Coronary artery (tissue), 2 donors: ENCODE results near the gene PLAAT1.

Experiments
- DNase-seq: peaks from one replicate; pipeline ENCODE4 v3.0.0-alpha.2; 2017; ENCODE audit warnings: low spot score
- H3K27ac ChIP-seq, 2 donors: fragments of 200-600 bp; sonication (generic); one replicate each; pipeline ENCODE4 v1.5.1; 2016 to 2019
- H3K4me3 ChIP-seq: fragments of 200-600 bp; sonication (generic); 2 replicates; pipeline ENCODE4 v1.5.1; 2016; ENCODE audit warnings: mild to moderate bottlenecking, moderate library complexity
- TF ChIP-seq, protein P1 (sequence below): fragments of 200-600 bp; sonication (generic); IDR thresholded peaks from one replicate; pipeline ENCODE4 v1.5.1; 2019; ENCODE audit warnings: antibody characterized with exemption

The PLAAT1 gene

DNA sequence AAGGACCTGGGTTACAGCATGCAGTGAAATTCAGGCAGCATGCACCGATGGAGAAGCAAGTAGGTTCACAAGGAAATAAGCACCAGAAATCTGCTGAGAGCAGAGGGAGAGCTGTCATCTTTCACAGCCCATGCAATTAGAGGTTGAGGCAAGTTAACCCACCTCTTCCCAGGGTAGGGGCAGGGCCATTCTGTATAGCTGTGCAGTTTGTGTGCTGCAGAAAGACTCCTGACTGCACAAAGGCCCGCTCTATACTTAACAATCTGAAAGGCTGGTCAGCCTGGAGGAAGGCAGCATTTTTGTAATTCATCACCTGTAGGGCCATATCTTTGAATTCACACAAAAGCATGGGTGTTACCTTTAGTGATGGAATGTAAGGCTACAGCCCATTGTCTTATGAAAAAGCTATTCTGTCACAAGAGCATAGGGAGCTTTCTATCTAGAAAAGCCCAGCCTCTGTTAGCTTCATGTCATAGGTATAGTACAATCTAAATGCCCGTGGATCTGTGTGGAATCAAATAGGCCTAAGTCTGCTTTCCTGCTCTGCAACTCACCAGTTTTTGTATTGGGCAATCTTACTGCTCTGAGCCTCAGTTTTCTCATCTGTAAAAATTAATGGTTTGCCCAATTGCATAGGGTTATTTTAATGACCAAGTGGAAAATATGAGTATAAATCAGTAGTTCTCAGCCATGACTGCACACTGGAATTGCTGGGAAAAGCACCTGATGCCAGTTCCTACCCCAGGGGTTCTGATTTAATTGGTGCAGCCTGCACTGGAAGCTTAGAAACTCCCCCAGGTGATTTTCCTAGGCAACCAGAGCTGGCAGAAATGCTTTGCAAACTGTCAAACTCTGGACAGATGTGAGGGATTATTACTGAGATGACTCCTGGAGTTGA lies 72.3 kb downstream of the PLAAT1 start:
- Histone ChIP-seq H3K27ac (no peak overlapping the region), H3K4me3 (no peak overlapping the region)
- DNase-seq, result no peak
- TF ChIP-seq, protein P1, sequence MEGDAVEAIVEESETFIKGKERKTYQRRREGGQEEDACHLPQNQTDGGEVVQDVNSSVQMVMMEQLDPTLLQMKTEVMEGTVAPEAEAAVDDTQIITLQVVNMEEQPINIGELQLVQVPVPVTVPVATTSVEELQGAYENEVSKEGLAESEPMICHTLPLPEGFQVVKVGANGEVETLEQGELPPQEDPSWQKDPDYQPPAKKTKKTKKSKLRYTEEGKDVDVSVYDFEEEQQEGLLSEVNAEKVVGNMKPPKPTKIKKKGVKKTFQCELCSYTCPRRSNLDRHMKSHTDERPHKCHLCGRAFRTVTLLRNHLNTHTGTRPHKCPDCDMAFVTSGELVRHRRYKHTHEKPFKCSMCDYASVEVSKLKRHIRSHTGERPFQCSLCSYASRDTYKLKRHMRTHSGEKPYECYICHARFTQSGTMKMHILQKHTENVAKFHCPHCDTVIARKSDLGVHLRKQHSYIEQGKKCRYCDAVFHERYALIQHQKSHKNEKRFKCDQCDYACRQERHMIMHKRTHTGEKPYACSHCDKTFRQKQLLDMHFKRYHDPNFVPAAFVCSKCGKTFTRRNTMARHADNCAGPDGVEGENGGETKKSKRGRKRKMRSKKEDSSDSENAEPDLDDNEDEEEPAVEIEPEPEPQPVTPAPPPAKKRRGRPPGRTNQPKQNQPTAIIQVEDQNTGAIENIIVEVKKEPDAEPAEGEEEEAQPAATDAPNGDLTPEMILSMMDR, result no peak

DNA sequence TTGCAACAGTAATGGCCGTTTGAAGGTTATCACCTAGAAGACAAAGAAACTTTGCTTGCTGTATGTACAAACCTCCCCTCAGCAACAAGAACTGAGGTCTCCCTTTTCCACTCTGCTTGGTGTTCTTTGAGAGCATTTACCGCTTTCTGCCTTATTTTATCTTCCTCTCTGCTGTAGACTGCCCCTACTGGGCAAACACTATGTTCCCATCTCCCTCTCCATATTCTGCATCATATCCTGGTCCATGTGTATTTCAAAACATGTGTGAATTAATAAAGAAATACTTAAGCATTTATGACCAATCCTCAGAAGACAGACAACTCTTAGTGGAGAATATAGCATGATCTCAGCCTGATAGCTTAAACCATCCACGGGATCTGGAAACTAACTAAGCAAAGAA lies 73.1 kb downstream of the PLAAT1 start:
- no peak overlapping the region for H3K4me3 ChIP-seq
- H3K27ac ChIP-seq, result no peak overlapping the region
- TF ChIP-seq, protein P1, result no peak
- DNase-seq, result no peak

DNA sequence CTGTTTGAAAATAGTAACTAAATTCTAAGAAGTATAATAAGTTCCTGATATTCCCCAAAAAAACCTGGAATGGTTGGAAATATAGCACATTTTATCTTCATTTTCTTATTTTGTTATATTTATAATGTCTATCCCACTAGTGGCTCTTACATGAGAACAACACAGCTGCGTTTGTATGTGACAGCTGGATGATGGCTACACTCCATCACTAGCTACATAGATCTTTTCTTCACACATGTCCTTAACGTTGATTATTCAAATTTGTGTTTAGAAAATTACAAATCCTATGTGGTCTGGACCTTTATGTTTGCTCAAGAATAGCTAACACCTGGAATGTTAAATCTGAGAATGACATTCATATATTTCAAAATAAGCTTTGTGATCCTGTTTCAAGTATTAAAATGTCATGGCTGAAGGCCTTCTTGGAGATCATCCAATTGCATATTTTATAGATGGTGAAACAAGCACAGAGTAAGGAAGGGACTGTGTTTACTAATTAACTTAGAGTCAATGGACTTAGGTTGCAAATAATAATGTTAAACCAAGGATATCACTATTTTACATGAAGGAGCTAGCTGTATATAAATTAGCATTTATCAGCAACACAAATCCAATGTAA lies 76.8 kb downstream of the PLAAT1 start:
- Histone ChIP-seq H3K27ac (no peak overlapping the region), H3K4me3 (no peak overlapping the region)
- TF ChIP-seq, protein P1, result no peak
- no peak for DNase-seq
